Upper lobe of right lung (tissue), 1 donor: ENCODE results near the gene PCCA. TPM values are rescaled to one million over a fixed set of nuclear protein-coding genes. Genes with fewer than 3 reads are reported as not detected.

ENCODE experiments used
- ATAC-seq: fragments of 200-7000 bp; cut with Tn5 transposase; one replicate; pipeline ENCODE4 v1.9.1; 2020; ENCODE audit warnings: mild to moderate bottlenecking, moderate library complexity
- DNase-seq: peaks from one replicate; pipeline ENCODE4 v3.0.0-alpha.2; 2020
- H3K27ac ChIP-seq: fragments of 200-600 bp; one replicate; pipeline ENCODE4 v1.8.0; 2022
- H3K27me3 ChIP-seq: fragments of 200-600 bp; one replicate; pipeline ENCODE4 v1.8.0; 2022; ENCODE audit warnings: mild to moderate bottlenecking
- H3K36me3 ChIP-seq: fragments of 200-600 bp; one replicate; pipeline ENCODE4 v1.8.0; 2022
- H3K4me1 ChIP-seq: fragments of 200-600 bp; one replicate; pipeline ENCODE4 v1.8.0; 2022
- H3K4me3 ChIP-seq: fragments of 200-600 bp; one replicate; pipeline ENCODE4 v1.8.0; 2022; ENCODE audit warnings: mild to moderate bottlenecking
- H3K9me3 ChIP-seq: fragments of 200-600 bp; one replicate; pipeline ENCODE4 v1.8.0; 2022
- CTCF ChIP-seq: fragments of 200-600 bp; IDR thresholded peaks from one replicate; pipeline ENCODE4 v1.8.0; 2022; ENCODE audit warnings: antibody characterized with exemption
- intact Hi-C: fragments of 100-400 bp; cut with DNase I; formaldehyde crosslinking; loops from one replicate; pipeline ENCODE4 v1.11.0; 2022
- total RNA-seq: library from RNA; stranded (reverse); fragmentation: NEBNext Ultra II Directional; extraction: Animal tissue kit (Norgen Biotek cat#: 25700); gene quantifications from one replicate; pipeline ENCODE4 v1.2.1, GENCODE V29; 2021
- donor health status: DM: no; HTN: yes; CAD: no; lungs with severe emphysema.

Gene PCCA
- total RNA-seq, 1 donor from 2014 or later: 34.7 TPM

GRCh38 chr13:100247937-100248336 lies 159.0 kb downstream of the PCCA start:
- ATAC-seq (no peak), DNase-seq (no peak)
- Histone ChIP-seq H3K27ac (no peak overlapping the region), H3K4me3 (no peak overlapping the region), H3K4me1 (no peaks in the 10 kb centered on the region), H3K9me3 (no peaks in the 10 kb centered on the region), H3K27me3 (no peaks in the 10 kb centered on the region), H3K36me3 (no peaks in the 10 kb centered on the region)
- no peak for TF ChIP-seq CTCF
- intact Hi-C loops: no loop called here

GRCh38 chr13:100254002-100254401 lies 165.1 kb downstream of the PCCA start:
- Histone ChIP-seq H3K36me3 (no peaks in the 10 kb centered on the region), H3K4me3 (no peak overlapping the region), H3K27me3 (no peaks in the 10 kb centered on the region), H3K4me1 (no peaks in the 10 kb centered on the region), H3K9me3 (no peaks in the 10 kb centered on the region), H3K27ac (no peak overlapping the region)
- intact Hi-C loops: no loop called here
- DNase-seq (no peak), ATAC-seq (no peak)
- TF ChIP-seq CTCF: no peak

- ATAC-seq (no peak), DNase-seq (no peak)
- Histone ChIP-seq H3K36me3 (no peaks in the 10 kb centered on the region), H3K27me3 (no peaks in the 10 kb centered on the region), H3K4me1 (no peaks in the 10 kb centered on the region), H3K4me3 (no peak overlapping the region), H3K27ac (no peak overlapping the region), H3K9me3 (no peaks in the 10 kb centered on the region)
- TF ChIP-seq CTCF: no peak
- intact Hi-C loops: no loop called here
These were observed 173.5 kb downstream of the PCCA start for GRCh38 chr13:100262404-100262803.

- DNase-seq (no peak), ATAC-seq (no peak)
- intact Hi-C loops: no loop called here
- Histone ChIP-seq H3K9me3 (no peaks in the 10 kb centered on the region), H3K27ac (no peak overlapping the region), H3K4me3 (no peak overlapping the region), H3K27me3 (no peaks in the 10 kb centered on the region), H3K4me1 (no peaks in the 10 kb centered on the region), H3K36me3 (peaks cover 7% of the 10 kb centered on the region)
- TF ChIP-seq CTCF: no peak
These were observed 177.1 kb downstream of the PCCA start for GRCh38 chr13:100266026-100266425.

- Histone ChIP-seq H3K36me3 (peaks cover 7% of the 10 kb centered on the region), H3K4me3 (no peak overlapping the region), H3K27ac (no peak overlapping the region), H3K4me1 (no peaks in the 10 kb centered on the region), H3K27me3 (no peaks in the 10 kb centered on the region), H3K9me3 (no peaks in the 10 kb centered on the region)
- no peak for TF ChIP-seq CTCF
- intact Hi-C loops: no loop called here
- peak; percentile 92 for ATAC-seq
- peak; percentile 79 for DNase-seq
These were observed 180.9 kb downstream of the PCCA start for GRCh38 chr13:100269837-100270236.

GRCh38 chr13:100273138-100273537 lies 184.2 kb downstream of the PCCA start:
- intact Hi-C loops: no loop called here
- DNase-seq: no peak
- Histone ChIP-seq H3K4me3 (no peak overlapping the region), H3K27ac (no peak overlapping the region), H3K9me3 (no peaks in the 10 kb centered on the region), H3K4me1 (no peaks in the 10 kb centered on the region), H3K27me3 (no peaks in the 10 kb centered on the region), H3K36me3 (peaks cover 7% of the 10 kb centered on the region)
- no peak for TF ChIP-seq CTCF
- ATAC-seq: no peak
